GM19351 (cell line): ENCODE measurements around the gene FHIT.
"Not testable (repeated sequence)": the region's sequence is repeated elsewhere in the genome, so short reads cannot be mapped to it uniquely, and the experiment has no call there.

ENCODE experiments used
- ATAC-seq: cut with Tn5 transposase; IDR thresholded peaks from one replicate; pipeline ENCODE4 v1.9.1; 2021; ENCODE audit warnings: mild to moderate bottlenecking, moderate library complexity; ENCODE audit not compliant: unreplicated experiment

Gene FHIT

GRCh38 chr3:61117045-61117898 lies 134.0 kb downstream of the FHIT start:
- no peak for ATAC-seq

DNA sequence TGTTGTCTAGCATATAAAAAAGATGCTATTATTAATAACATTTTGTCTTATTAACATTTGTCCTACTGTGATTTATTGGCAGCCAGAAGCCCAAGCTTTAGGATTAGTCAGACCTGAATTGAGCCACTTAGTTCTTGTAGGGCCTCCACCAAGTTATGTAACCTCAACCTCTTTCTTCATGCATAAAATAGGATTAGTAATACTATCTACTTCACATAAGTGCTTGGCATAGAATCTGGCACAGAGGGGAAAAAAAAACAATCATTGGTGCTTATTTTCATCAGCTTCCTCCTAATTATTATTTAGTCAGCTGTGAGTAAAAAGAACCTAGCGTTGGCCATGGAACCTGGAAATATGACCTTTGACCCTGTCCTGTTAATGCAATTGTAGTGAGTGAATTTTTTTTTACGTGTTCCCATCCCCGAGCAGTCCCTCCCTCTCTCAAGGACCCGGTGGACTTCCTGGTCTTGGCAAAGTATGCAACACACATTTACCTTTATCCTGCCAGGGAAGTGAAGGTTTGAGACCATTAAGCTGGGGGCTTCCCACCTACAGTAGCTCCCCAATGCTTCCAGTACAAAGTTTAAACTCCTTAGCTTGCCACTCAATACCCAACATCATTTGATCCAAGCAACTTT lies 136.8 kb downstream of the FHIT start:
- ATAC-seq: no peak

- ATAC-seq: peak; percentile 71
Measured at GRCh38 chr3:61111825-61112224, 139.4 kb downstream of the FHIT start.

DNA sequence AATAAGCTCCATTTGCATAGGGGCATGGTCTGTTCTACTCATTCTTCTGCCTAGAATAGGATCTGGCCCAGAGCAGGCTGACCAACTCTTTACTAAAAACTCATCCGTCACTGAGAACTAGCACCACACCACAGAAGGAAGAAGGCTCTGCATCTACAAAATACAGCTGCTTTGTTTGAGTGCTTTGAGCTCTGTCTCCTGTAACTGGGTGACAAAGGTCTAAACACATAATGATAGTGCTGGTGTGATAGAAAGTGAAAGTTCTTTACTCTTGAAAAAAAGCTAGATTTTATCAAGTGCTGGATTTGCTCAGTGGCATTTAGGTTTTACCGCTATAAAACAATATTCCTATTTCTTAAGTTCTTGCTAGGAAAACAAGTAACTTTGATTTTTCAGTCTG lies 140.7 kb downstream of the FHIT start:
- ATAC-seq: peak; percentile 52

GRCh38 chr3:61108247-61109019 lies 142.8 kb downstream of the FHIT start:
- ATAC-seq: no peak

GRCh38 chr3:61094608-61095007 lies 156.6 kb downstream of the FHIT start:
- ATAC-seq: no peak

- no peak for ATAC-seq
Measured at GRCh38 chr3:61093364-61093763, 157.9 kb downstream of the FHIT start.

- no peak for ATAC-seq
Measured at GRCh38 chr3:61092870-61093269, 158.4 kb downstream of the FHIT start.

DNA sequence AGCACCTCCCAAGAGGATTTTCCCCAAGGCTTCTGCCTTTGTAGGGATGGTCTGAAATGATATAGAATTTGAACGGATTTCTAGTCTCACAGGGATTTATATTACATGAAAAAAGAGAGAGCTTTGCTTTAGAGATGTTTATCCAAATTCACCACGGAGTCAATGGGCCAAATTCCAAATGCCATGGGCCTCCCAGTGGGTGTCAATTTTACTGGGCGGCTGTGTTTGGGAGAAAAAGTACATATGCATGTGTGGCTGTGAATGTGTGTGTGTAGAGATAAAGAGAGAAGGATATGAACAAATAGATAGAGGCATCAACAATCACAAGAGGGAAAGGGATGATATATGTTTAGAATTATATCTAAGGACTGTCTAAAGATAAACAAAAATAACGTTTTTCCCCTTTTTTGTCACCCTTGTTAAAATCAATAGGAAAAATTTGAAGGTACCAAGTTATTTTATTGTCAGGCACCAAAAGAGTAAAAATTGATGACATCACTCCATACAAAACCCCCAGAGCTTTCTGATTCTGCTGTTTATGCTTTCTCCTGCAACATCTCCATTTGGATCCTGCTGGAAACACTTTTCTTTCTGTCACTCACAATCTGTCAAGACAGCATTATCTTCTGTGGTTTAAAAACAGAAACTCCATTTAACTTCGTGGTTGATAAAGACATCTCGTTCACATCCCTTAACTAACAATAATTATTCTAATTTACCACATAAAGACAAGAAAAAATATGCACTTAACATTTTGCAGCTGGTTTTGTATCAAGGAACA lies 160.7 kb downstream of the FHIT start:
- no peak for ATAC-seq

GRCh38 chr3:61087465-61087864 lies 163.8 kb downstream of the FHIT start:
- ATAC-seq: no peak

DNA sequence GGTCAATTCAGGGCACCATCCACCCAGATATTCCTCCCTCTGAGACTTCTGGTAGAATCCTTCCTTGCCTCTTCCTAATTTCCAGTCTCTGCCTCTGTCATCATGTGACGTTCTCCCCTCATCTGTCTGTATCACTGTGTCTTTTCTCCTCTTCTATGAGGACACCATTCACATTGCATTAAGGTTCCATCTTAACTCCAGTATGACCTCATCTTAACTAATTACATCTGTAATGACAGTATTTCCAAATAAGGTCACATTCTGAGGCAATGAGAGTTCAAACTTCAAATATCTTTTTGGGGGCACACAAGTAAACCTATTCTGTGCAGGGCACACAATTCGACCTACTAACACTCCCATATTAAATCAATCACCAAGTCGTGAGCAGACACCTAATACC lies 169.7 kb downstream of the FHIT start:
- ATAC-seq: no peak

GRCh38 chr3:61080737-61081445 lies 170.4 kb downstream of the FHIT start:
- no peak for ATAC-seq

GRCh38 chr3:61078048-61078752 lies 173.1 kb downstream of the FHIT start:
- ATAC-seq: no peak

DNA sequence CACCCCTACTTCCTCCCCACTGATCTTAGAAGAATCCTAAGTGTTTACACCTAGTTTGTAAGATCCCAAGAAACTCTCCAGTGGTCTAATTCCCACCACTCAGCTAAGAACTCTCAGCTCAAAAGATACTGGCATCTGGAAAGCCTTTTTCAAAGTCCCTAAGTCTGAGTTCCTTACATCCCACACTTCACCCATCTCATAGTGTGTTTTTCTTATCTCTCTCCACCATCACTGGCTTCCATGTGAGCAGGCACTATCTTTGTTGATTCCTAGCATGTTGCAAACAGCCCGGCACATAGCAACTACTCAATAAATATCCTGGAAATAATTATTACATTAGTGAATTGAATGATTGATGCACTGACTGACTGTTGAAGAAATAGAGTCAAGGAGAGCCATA lies 173.7 kb downstream of the FHIT start:
- no peak for ATAC-seq

DNA sequence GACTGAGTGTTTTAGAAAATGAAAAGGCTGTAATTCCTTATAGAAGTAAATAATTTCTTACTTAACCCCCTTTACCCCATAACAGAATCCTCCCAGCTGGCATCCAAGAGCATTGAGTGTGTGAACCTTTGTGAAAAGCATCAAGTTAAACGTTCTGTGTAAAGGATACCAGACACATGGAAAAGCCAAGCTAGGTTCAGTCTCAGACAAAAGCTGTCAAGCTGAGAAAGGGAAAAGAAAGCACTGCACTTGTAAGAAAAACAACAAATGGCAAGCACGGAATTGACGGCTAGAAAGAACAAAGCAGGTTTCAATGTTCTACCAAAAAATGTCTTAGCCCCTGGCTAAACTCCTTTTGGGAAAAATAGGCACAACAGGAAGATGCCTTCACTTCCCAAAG lies 176.5 kb downstream of the FHIT start:
- no peak for ATAC-seq

DNA sequence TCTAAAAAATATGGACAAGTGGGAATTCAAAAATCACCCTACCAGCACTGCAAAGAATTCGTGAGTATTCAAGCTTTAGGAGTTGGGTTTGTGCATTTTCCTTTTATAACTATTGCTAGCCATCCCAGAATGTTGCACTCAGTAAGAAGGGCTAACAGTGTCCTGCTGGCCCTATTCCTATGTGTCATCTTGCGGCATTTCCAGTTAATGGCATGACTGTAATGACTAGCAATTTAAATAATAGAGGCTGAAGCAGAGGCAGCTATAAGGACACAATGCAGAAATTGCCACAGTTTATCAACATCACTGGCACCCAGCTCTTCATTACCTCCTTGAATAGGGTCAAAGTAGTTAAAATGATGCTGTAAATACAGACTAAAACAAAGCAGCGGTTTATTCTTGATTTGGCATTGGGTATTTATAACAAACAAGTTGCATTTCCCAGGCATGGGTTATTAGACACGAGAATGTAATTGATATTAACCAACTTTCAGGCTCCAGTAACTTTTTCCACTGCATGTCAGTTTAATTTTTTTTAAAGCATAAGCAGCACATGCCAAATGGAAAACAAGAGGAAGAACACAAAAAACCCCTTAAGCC lies 177.6 kb downstream of the FHIT start:
- no peak for ATAC-seq

- no peak for ATAC-seq
Measured at GRCh38 chr3:61068084-61068483, 183.2 kb downstream of the FHIT start.

GRCh38 chr3:61066800-61067199 lies 184.5 kb downstream of the FHIT start:
- ATAC-seq: no peak

DNA sequence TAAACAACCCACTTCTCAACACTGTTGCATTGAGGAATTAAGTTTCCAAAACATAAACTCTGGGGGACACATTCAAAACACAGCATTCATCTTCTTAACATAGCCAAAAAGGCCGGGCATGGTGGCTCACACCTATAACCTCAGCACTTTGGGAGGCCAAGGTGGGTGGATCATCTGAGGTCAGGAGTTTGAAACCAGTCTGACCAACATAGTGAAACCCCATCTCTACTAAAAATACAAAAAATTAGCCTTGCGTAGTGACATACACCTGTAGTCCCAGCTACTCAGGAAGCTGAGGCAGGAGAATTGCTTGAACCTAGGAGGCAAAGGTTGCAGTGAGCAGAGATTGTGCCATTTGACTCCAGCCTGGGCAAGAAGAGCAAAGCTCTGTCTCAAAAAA lies 185.0 kb downstream of the FHIT start:
- not testable (repeated sequence) for ATAC-seq
